ENCODE measurements around the gene DRD2. TPM values are rescaled to one million over a fixed set of nuclear protein-coding genes. Genes with fewer than 3 reads are reported as not detected.

The DRD2 gene
- polyA plus RNA-seq, 3 donors: 0.27 to 0.83 (median 0.68) TPM

GRCh38 chr11:113372309-113372708 is 102.9 kb downstream of the DRD2 start:
- no peak for DNase-seq

DNA sequence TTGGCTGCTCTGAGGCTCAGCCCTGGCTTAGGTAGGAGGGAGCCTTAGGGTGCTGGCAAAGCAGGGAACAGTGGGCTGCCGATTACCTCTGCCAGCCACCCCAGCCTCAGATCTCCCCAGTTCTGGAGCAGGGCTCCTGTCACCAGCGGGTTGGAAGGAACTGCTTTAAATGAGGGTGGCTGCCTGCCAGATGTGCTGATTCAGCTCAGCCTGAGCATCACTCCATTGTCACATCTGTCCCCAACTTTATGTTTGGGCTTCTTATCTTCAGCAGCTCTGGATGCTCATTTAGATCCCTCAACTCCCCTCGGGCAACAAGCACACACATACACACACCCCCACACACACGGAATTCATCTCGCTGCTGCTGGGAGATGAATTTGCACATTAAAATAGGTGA is 104.6 kb downstream of the DRD2 start:
- no peak for DNase-seq

GRCh38 chr11:113369411-113369810 is 105.8 kb downstream of the DRD2 start:
- DNase-seq: no peak

GRCh38 chr11:113365895-113366294 is 109.3 kb downstream of the DRD2 start:
- no peak for DNase-seq

DNA sequence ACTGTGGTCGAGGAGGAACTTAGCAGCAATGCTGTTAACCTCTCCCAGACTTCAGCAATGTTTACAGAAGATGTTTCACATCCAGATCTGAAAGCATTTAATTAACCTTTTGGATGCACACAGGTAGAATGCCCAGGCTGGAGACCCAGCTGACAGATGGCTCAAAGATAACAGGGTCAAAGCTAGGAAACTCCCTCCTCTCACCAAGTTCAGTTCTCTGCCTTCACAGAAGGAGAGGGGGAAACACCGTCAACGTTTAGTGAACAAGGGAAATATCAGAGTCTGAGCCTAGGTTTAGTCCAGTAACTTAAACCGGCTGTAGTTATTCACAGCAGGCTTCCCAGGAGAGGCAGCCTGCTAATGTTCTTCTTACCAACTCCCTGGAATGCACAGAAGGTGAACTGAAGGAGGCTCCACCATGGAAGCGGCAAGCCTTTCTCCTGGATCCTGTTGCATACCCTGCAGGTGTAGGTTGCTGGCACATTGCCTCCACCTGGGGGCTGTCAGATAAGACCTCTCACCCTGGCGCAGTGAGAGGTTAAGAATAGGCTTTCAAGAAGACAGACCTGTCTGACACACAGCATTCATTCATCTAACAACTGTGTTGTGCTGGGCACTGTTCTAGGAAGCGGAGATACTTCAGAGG is 111.1 kb downstream of the DRD2 start:
- DNase-seq: no peak

DNA sequence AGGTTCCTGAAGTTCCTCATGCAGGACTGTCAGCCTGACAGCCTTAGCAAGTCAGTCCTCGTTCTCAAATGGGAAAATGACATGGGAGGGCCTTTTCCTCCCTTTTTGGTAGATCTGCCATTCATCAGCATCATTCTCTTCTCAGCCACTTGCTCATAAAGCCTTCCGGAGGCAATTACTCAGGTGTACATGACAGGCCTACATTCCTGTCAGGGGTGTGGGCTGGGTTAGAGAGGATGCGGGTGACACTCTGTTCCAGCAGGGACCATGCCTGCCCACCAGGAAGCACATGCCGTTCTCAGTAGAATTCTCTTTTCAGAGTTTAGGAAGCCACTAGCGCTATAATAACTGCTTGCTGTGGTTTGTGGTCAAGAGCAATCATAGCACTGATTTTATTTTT is 111.8 kb downstream of the DRD2 start:
- DNase-seq: no peak

Other genes with a start within 250 kb of the DRD2 start
- 10 to 100 TPM; 32.7 to 62.7 (median 34.9) TPM for gene TTC12, start 160.8 kb downstream of the DRD2 start, polyA plus RNA-seq (ENCODE audit: insufficient read length in 3 of 3)
- gene ANKK1, start 87.6 kb downstream of the DRD2 start, polyA plus RNA-seq (ENCODE audit: insufficient read length in 3 of 3): under 1 TPM; 0.33 to 0.89 (median 0.88) TPM
- 1 to 10 TPM in 2 of 3 donors, under 1 TPM in 1; 0.56 to 2.2 (median 1.7) TPM for gene TMPRSS5, start 230.9 kb upstream of the DRD2 start, polyA plus RNA-seq (ENCODE audit: insufficient read length in 3 of 3)

Data from renal pelvis (tissue), 4 donors.